K562 treated with DMSO at 1 percent for 12 hours (cell line): ENCODE data around the gene HMGN1. TPM values are rescaled to one million over a fixed set of nuclear protein-coding genes. Genes with fewer than 3 reads are reported as not detected.

ENCODE experiments used
- total RNA-seq: library from RNA; unstranded; fragments of 300-600 nt; gene quantifications from 2 replicates; pipeline ENCODE4 v1.2.3, GENCODE V29; 2022; ENCODE audit not compliant: insufficient read depth

HMGN1 gene
- 305 and 444 TPM in 2 replicates for total RNA-seq

GRCh38 chr21:39348355-39349210 lies at the start of gene HMGN1:
HMGN1 (minus strand) TSS chr21:39349088; CDS start chr21:39348917, 171 bp downstream.

GRCh38 chr21:39313571-39314142 lies 35.2 kb downstream of the HMGN1 start, which contains the start of gene BRWD1:
BRWD1 (minus strand) TSS chr21:39313632; CDS start chr21:39313491, 141 bp downstream.

Other genes starting within 250 kb of the HMGN1 start
- gene PSMG1, start 165.6 kb downstream of the HMGN1 start, total RNA-seq: 92.6 and 105 TPM in 2 replicates
- 6.7 and 18.7 TPM in 2 replicates for gene BRWD1, start 35.5 kb downstream of the HMGN1 start, total RNA-seq
- 2.1 and 5.5 TPM in 2 replicates for gene LCA5L, start 96.7 kb upstream of the HMGN1 start, total RNA-seq
- gene SH3BGR, start 102.9 kb upstream of the HMGN1 start, total RNA-seq: 58.5 and 58.9 TPM in 2 replicates